ENCODE measurements around the gene ENTHD1.

Gene ENTHD1

DNA sequence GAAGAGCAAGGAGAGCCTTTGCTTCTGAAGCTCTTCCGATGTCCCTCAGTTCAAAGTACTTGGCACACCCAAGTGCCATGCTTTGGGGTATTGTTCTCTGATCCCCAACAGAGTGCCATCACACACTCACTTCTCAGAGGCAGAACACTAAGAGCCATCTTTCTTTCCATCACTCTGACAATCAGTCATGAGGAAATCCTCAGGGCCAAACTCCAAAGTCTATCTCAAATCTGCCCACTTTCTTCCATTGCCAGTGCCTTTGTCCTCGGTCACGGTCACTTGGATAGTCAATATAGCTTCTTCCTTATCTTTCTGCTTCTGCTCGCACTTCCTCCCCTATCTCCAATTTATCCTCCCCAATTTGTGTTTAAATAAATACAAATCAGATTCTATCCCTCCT, 90.9 kb downstream of the ENTHD1 start:
- TF ChIP-seq, protein P1, sequence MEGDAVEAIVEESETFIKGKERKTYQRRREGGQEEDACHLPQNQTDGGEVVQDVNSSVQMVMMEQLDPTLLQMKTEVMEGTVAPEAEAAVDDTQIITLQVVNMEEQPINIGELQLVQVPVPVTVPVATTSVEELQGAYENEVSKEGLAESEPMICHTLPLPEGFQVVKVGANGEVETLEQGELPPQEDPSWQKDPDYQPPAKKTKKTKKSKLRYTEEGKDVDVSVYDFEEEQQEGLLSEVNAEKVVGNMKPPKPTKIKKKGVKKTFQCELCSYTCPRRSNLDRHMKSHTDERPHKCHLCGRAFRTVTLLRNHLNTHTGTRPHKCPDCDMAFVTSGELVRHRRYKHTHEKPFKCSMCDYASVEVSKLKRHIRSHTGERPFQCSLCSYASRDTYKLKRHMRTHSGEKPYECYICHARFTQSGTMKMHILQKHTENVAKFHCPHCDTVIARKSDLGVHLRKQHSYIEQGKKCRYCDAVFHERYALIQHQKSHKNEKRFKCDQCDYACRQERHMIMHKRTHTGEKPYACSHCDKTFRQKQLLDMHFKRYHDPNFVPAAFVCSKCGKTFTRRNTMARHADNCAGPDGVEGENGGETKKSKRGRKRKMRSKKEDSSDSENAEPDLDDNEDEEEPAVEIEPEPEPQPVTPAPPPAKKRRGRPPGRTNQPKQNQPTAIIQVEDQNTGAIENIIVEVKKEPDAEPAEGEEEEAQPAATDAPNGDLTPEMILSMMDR (conservative IDR thresholded peaks at IDR 0.05; ENCODE audit: low read depth, low read length), result no peak
- Histone ChIP-seq H3K9ac (no peak overlapping the region), H4K20me1 (ENCODE audit: insufficient read depth) (no peaks in the 10 kb centered on the region), H3K36me3 (ENCODE audit: insufficient read depth) (no peaks in the 10 kb centered on the region), H3K4me2 (no peak overlapping the region), H3K27ac (no peak overlapping the region), H2AFZ (ENCODE audit: low read depth) (no peak overlapping the region), H3K4me3 (IDR thresholded peaks at IDR 0.05; ENCODE audit: insufficient read depth, low read depth, low read length) (no peak overlapping the region), H3K27me3 (ENCODE audit: insufficient read depth, low read depth) (no peaks in the 10 kb centered on the region), H3K4me1 (ENCODE audit: low read depth, poor library complexity, severe bottlenecking) (no peaks in the 10 kb centered on the region), H3K79me2 (ENCODE audit: insufficient read depth, low read depth) (no peaks in the 10 kb centered on the region)

DNA sequence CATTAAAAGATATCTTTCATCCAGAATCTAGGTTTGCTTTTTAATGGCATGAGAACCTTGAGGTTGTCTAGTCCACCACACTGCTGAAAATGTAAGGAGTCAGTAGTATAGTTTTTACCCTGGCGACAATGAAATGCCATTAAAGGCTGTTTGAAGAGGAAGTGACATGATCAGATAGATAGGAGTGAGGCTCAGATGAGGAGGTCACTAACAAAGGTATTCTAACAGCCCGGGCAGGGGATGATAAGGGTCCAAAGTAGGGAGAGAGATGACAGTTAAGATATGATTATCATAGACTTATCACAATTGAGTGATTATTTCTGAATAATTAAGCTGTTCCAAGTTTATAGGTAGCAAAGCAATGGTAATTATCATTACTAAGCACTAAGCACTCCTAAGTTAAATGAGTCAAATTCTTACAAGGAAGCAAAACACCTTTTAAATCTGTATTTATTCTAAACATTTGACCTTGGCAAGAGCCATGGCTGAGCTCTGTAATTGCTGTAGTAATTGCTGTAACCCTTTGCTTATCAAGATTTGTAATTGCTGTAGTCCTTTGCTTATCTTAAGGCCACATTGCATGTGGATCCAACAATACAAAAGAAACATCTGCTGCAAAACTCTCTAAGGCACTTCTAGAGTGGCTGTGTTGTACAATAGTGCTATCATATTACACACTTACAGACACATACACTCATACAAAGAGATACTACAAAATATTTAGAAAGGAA, 92.6 kb downstream of the ENTHD1 start:
- Histone ChIP-seq H3K27me3 (ENCODE audit: insufficient read depth, low read depth) (no peaks in the 10 kb centered on the region), H3K79me2 (ENCODE audit: insufficient read depth, low read depth) (no peaks in the 10 kb centered on the region), H2AFZ (ENCODE audit: low read depth) (no peak overlapping the region), H3K27ac (no peak overlapping the region), H3K4me2 (no peak overlapping the region), H4K20me1 (ENCODE audit: insufficient read depth) (no peaks in the 10 kb centered on the region), H3K36me3 (ENCODE audit: insufficient read depth) (no peaks in the 10 kb centered on the region), H3K9ac (no peak overlapping the region), H3K4me3 (IDR thresholded peaks at IDR 0.05; ENCODE audit: insufficient read depth, low read depth, low read length) (no peak overlapping the region), H3K4me1 (ENCODE audit: low read depth, poor library complexity, severe bottlenecking) (no peaks in the 10 kb centered on the region)
- TF ChIP-seq, protein P1 (conservative IDR thresholded peaks at IDR 0.05; ENCODE audit: low read depth, low read length), result no peak

DNA sequence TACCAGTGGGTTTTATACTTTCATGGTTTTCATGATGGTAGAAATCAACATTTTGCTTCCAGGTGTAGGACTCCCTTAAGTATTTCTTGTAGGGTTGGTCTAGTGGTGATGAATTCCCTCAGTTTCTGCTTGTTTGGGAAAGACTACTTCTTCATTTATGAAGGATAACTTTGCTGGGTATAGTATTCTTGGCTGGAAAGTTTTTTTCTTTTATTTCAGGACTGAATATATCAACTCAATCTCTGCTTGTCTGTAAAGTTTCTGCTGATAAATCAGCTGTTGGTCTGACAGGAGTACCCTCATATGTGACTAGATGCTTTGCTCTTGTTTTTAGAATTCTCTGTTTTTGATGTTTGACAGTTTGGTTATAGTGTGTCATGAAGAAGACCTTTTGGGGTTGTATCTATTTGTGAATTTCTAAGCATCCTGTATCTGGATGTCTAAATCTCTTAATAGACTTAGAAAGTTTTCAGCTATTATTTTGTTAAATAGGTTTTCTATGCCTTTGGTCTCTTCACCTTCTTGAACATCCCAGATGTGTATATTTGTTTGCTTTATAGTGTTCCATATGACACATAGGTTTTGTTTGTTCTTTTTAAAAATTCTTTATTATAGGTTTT, 95.9 kb downstream of the ENTHD1 start:
- Histone ChIP-seq H3K79me2 (ENCODE audit: insufficient read depth, low read depth) (no peaks in the 10 kb centered on the region), H3K36me3 (ENCODE audit: insufficient read depth) (no peaks in the 10 kb centered on the region), H3K4me2 (no peak overlapping the region), H4K20me1 (ENCODE audit: insufficient read depth) (no peaks in the 10 kb centered on the region), H3K27ac (no peak overlapping the region), H3K9ac (no peak overlapping the region), H3K4me3 (IDR thresholded peaks at IDR 0.05; ENCODE audit: insufficient read depth, low read depth, low read length) (no peak overlapping the region), H3K4me1 (ENCODE audit: low read depth, poor library complexity, severe bottlenecking) (no peaks in the 10 kb centered on the region), H3K27me3 (ENCODE audit: insufficient read depth, low read depth) (no peaks in the 10 kb centered on the region), H2AFZ (ENCODE audit: low read depth) (no peak overlapping the region)
- TF ChIP-seq, protein P1 (conservative IDR thresholded peaks at IDR 0.05; ENCODE audit: low read depth, low read length), result no peak

DNA sequence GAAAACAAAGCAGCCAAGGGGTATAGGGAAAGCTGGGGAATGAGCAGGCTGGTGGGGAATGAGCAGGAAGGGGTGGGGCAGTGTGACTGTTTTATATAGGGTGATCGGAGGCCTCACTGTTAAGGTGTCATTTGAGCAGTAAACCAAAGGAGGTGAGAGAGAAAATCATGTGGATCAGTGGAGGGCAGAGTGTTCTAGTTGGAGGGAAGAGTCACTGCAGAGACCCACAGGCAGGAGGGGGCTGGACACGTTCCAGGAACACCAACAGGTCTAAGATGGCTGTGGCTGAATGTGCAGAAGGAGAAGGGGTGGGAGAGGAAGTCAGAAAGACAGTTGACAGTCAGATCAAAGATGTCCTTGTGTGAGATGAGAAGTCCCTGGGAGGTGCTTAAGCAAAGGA, 103.8 kb downstream of the ENTHD1 start:
- no peak overlapping the region for H3K4me3 ChIP-seq (IDR thresholded peaks at IDR 0.05; ENCODE audit: insufficient read depth, low read depth, low read length)
- no peak overlapping the region for H3K9ac ChIP-seq
- TF ChIP-seq, protein P1 (conservative IDR thresholded peaks at IDR 0.05; ENCODE audit: low read depth, low read length), result no peak
- H3K36me3 ChIP-seq (ENCODE audit: insufficient read depth), result no peaks in the 10 kb centered on the region
- H3K79me2 ChIP-seq (ENCODE audit: insufficient read depth, low read depth), result no peaks in the 10 kb centered on the region
- H2AFZ ChIP-seq (ENCODE audit: low read depth), result no peak overlapping the region
- H4K20me1 ChIP-seq (ENCODE audit: insufficient read depth), result no peaks in the 10 kb centered on the region
- no peak overlapping the region for H3K4me2 ChIP-seq
- no peaks in the 10 kb centered on the region for H3K4me1 ChIP-seq (ENCODE audit: low read depth, poor library complexity, severe bottlenecking)
- no peaks in the 10 kb centered on the region for H3K27me3 ChIP-seq (ENCODE audit: insufficient read depth, low read depth)
- H3K27ac ChIP-seq, result no peak overlapping the region
